ENCODE data around the gene COL15A1.

COL15A1 gene

GRCh38 chr9:99062549-99062948 is 118.8 kb downstream of the COL15A1 start:
- DNase-seq: no peak

GRCh38 chr9:99063522-99063921 is 119.8 kb downstream of the COL15A1 start:
- DNase-seq: no peak

GRCh38 chr9:99066571-99066970 is 122.9 kb downstream of the COL15A1 start:
- DNase-seq: no peak

GRCh38 chr9:99069075-99069474 is 125.4 kb downstream of the COL15A1 start:
- no peak for DNase-seq

- DNase-seq: no peak
These were observed 125.8 kb downstream of the COL15A1 start for GRCh38 chr9:99069546-99069945.

- no peak for DNase-seq
These were observed 127.0 kb downstream of the COL15A1 start for GRCh38 chr9:99070681-99071080.

- no peak for DNase-seq
These were observed 127.8 kb downstream of the COL15A1 start for GRCh38 chr9:99071313-99072039.

- no peak for DNase-seq
These were observed 128.3 kb downstream of the COL15A1 start for GRCh38 chr9:99072040-99072394.

- DNase-seq: no peak
These were observed 129.6 kb downstream of the COL15A1 start for GRCh38 chr9:99073347-99073746.

- no peak for DNase-seq
These were observed 130.5 kb downstream of the COL15A1 start for GRCh38 chr9:99073985-99074901.

- no peak for DNase-seq
These were observed 131.2 kb downstream of the COL15A1 start for GRCh38 chr9:99074902-99075245.

- DNase-seq: no peak
These were observed 131.7 kb downstream of the COL15A1 start for GRCh38 chr9:99075246-99075912.

GRCh38 chr9:99076030-99076429 is 132.3 kb downstream of the COL15A1 start:
- DNase-seq: no peak

- DNase-seq: no peak
These were observed 132.9 kb downstream of the COL15A1 start for GRCh38 chr9:99076483-99077171.

GRCh38 chr9:99078717-99079116 is 135.0 kb downstream of the COL15A1 start:
- DNase-seq: no peak

- no peak for DNase-seq
These were observed 135.8 kb downstream of the COL15A1 start for GRCh38 chr9:99079542-99079941.

GRCh38 chr9:99083051-99083450 is 139.3 kb downstream of the COL15A1 start:
- DNase-seq: no peak

GRCh38 chr9:99085949-99086948 is 142.5 kb downstream of the COL15A1 start:
- DNase-seq: no peak

GRCh38 chr9:99087462-99087861 is 143.8 kb downstream of the COL15A1 start:
- DNase-seq: no peak

GRCh38 chr9:99090336-99091130 is 146.8 kb downstream of the COL15A1 start:
- no peak for DNase-seq
